ENCODE measurements around the gene PIH1D2.
"Not testable (repeated sequence)": the region's sequence is repeated elsewhere in the genome, so short reads cannot be mapped to it uniquely, and the experiment has no call there.

PIH1D2 gene

GRCh38 chr11:112057170-112057569 lies 16.6 kb downstream of the PIH1D2 start:
- no peak for DNase-seq (ENCODE audit: low read depth)

- no peak for DNase-seq (ENCODE audit: low read depth)
These were observed 22.0 kb downstream of the PIH1D2 start for GRCh38 chr11:112051768-112052167.

- DNase-seq (ENCODE audit: low read depth), result no peak
These were observed 23.1 kb downstream of the PIH1D2 start for GRCh38 chr11:112050721-112051120.

- no peak for DNase-seq (ENCODE audit: low read depth)
These were observed 24.0 kb downstream of the PIH1D2 start for GRCh38 chr11:112049777-112050176.

- DNase-seq (ENCODE audit: low read depth), result not testable (repeated sequence)
These were observed 25.6 kb downstream of the PIH1D2 start for GRCh38 chr11:112048256-112048655.

- DNase-seq (ENCODE audit: low read depth), result not testable (repeated sequence)
These were observed 27.2 kb downstream of the PIH1D2 start for GRCh38 chr11:112046647-112047046.

- DNase-seq (ENCODE audit: low read depth), result no peak
These were observed 28.9 kb downstream of the PIH1D2 start for GRCh38 chr11:112044961-112045360.

GRCh38 chr11:112042961-112043304 lies 30.9 kb downstream of the PIH1D2 start:
- no peak for DNase-seq (ENCODE audit: low read depth)

GRCh38 chr11:112042161-112042960 lies 31.5 kb downstream of the PIH1D2 start:
- DNase-seq (ENCODE audit: low read depth), result peak; percentile 12

- no peak for DNase-seq (ENCODE audit: low read depth)
These were observed 36.3 kb downstream of the PIH1D2 start for GRCh38 chr11:112037527-112037926.

- DNase-seq (ENCODE audit: low read depth), result no peak
These were observed 39.9 kb downstream of the PIH1D2 start for GRCh38 chr11:112033902-112034301.

GRCh38 chr11:112029460-112029859 lies 44.4 kb downstream of the PIH1D2 start:
- DNase-seq (ENCODE audit: low read depth), result no peak

- DNase-seq (ENCODE audit: low read depth), result not testable (repeated sequence)
These were observed 46.9 kb downstream of the PIH1D2 start for GRCh38 chr11:112026784-112027410.

GRCh38 chr11:112025707-112026106 lies 48.1 kb downstream of the PIH1D2 start:
- no peak for DNase-seq (ENCODE audit: low read depth)

- peak; percentile 49 for DNase-seq (ENCODE audit: low read depth)
These were observed 48.8 kb downstream of the PIH1D2 start, which contains the start of gene DLAT for GRCh38 chr11:112024773-112025678. Gene DLAT (plus strand): TSS chr11:112025408. CDS start chr11:112025473, 65 bp downstream.

GRCh38 chr11:112024178-112024772 lies 49.5 kb downstream of the PIH1D2 start:
- no peak for DNase-seq (ENCODE audit: low read depth)

- DNase-seq (ENCODE audit: low read depth), result no peak
These were observed 50.7 kb downstream of the PIH1D2 start for GRCh38 chr11:112023104-112023503.

GRCh38 chr11:112019066-112019465 lies 54.8 kb downstream of the PIH1D2 start:
- DNase-seq (ENCODE audit: low read depth), result no peak
